Dendritic cell treated with granulocyte-macrophage colony-stimulating factor and Interleukin-4, amounts not matched to agents 40 ng/mL and 50 ng/mL, for 4 days (primary cell): ENCODE results near the gene MACF1.
"Not testable (repeated sequence)": the region's sequence is repeated elsewhere in the genome, so short reads cannot be mapped to it uniquely, and the experiment has no call there.

ENCODE experiments used
- H3K27ac Mint-ChIP-seq: one replicate; pipeline ENCODE4 v1.8.0; 2022; ENCODE audit warnings: mild to moderate bottlenecking, mixed read lengths
- H3K27me3 Mint-ChIP-seq: one replicate; pipeline ENCODE4 v1.8.0; 2022; ENCODE audit warnings: mild to moderate bottlenecking, mixed read lengths
- H3K36me3 Mint-ChIP-seq: one replicate; pipeline ENCODE4 v1.8.0; 2022; ENCODE audit warnings: low read depth, mixed read lengths
- H3K4me1 Mint-ChIP-seq: one replicate; pipeline ENCODE4 v1.8.0; 2022; ENCODE audit warnings: low read depth, mixed read lengths
- H3K4me3 Mint-ChIP-seq: one replicate; pipeline ENCODE4 v1.8.0; 2022; ENCODE audit warnings: mild to moderate bottlenecking, moderate library complexity, mixed read lengths
- H3K9me3 Mint-ChIP-seq: one replicate; pipeline ENCODE4 v1.8.0; 2022; ENCODE audit warnings: mixed read lengths
- intact Hi-C: fragments of 100-400 bp; cut with micrococcal nuclease; formaldehyde crosslinking; loops from one replicate; pipeline ENCODE4 v1.15.0; 2022

The MACF1 gene

DNA sequence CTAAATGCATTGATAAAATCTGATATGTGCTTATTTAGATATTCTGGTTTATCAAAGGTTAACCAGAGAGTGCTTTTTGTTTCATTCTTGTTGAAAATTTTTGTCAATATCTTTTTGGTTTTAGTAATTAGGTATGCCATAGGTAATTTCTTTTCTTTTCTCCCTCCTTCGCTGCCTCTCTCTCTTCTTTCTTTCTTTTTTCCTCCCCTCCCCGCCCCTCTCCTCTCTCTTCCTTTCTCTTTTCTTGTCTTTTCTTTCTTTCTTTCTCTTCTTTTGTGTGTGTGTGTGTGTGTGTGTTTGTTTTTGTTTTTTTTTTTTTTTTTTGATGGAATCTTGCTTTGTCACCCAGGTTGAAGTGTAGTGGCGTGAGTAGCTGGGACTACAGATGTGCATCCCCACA lies 14.4 kb upstream of the MACF1 start:
- Mint-ChIP-seq H3K4me3 (no peak overlapping the region), H3K9me3 (no peaks in the 10 kb centered on the region), H3K4me1 (peaks cover 48% of the 10 kb centered on the region), H3K27me3 (no peaks in the 10 kb centered on the region), H3K36me3 (no peaks in the 10 kb centered on the region), H3K27ac (no peak overlapping the region)
- intact Hi-C loops = no loop called here

GRCh38 chr1:39194398-39195051 lies 10.0 kb upstream of the MACF1 start:
- Mint-ChIP-seq H3K4me1 (peaks cover 53% of the 10 kb centered on the region), H3K36me3 (no peaks in the 10 kb centered on the region), H3K9me3 (no peaks in the 10 kb centered on the region), H3K27me3 (no peaks in the 10 kb centered on the region), H3K4me3 (no peak overlapping the region), H3K27ac (no peak overlapping the region)
- intact Hi-C loops = no loop called here

DNA sequence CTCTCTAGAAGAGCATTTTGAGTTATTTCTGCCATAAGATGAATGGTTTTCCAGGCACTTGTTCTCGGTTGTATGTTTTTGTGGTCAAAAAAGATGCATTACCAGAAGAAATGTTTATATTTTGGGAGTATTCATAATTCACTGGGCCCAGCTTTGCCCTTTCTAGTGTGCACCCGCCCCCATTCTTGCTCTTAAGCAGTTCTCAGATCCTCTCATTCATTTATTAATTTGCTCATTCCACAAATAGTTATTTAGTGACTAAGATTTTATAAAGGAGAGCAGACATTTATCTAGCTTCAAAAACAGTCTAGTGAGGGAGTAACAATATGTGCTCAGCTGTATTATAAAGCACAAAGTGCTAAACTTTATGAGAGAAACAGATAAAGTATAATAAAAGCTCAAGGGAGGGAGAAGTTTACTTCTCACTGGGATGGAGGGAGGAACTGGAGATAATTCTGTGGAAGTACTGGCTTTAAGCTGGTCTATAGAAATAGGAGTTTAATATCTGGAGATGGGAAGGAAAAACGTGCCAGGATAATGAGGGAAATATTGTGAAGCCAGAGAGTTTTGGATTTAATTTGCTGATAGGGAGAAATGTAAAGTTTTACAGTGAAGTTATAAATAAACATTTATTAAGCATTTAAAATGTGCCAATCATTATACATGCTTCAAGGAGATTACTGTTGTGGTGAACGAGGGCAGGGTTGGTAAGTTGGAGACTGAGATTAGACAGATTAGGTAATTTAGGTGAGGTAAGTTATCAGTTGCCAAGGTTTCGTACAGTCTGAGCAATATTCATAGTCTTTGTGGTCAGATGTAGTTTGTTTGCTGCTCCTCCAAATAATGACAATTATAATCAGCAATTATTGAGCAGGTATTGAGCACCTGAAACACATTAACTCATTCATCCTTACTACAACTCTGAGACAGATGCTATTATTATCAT lies 9.1 kb upstream of the MACF1 start:
- Mint-ChIP-seq H3K27me3 (no peaks in the 10 kb centered on the region), H3K36me3 (no peaks in the 10 kb centered on the region), H3K4me3 (no peak overlapping the region), H3K9me3 (no peaks in the 10 kb centered on the region), H3K27ac (no peak overlapping the region), H3K4me1 (peaks cover 59% of the 10 kb centered on the region)
- intact Hi-C loops = no loop called here

GRCh38 chr1:39196244-39197215 lies 8.0 kb upstream of the MACF1 start:
- H3K36me3 Mint-ChIP-seq = no peaks in the 10 kb centered on the region
- peaks cover 54% of the 10 kb centered on the region for H3K4me1 Mint-ChIP-seq
- no peak overlapping the region for H3K27ac Mint-ChIP-seq
- H3K27me3 Mint-ChIP-seq = no peaks in the 10 kb centered on the region
- no peak overlapping the region for H3K4me3 Mint-ChIP-seq
- intact Hi-C loops = no loop called here
- no peaks in the 10 kb centered on the region for H3K9me3 Mint-ChIP-seq

GRCh38 chr1:39199593-39199992 lies 4.9 kb upstream of the MACF1 start:
- H3K27ac Mint-ChIP-seq = no peak overlapping the region
- H3K4me1 Mint-ChIP-seq = peaks cover 52% of the 10 kb centered on the region
- H3K36me3 Mint-ChIP-seq = no peaks in the 10 kb centered on the region
- H3K27me3 Mint-ChIP-seq = no peaks in the 10 kb centered on the region
- H3K9me3 Mint-ChIP-seq = no peaks in the 10 kb centered on the region
- H3K4me3 Mint-ChIP-seq = no peak overlapping the region
- intact Hi-C loops = no loop called here

DNA sequence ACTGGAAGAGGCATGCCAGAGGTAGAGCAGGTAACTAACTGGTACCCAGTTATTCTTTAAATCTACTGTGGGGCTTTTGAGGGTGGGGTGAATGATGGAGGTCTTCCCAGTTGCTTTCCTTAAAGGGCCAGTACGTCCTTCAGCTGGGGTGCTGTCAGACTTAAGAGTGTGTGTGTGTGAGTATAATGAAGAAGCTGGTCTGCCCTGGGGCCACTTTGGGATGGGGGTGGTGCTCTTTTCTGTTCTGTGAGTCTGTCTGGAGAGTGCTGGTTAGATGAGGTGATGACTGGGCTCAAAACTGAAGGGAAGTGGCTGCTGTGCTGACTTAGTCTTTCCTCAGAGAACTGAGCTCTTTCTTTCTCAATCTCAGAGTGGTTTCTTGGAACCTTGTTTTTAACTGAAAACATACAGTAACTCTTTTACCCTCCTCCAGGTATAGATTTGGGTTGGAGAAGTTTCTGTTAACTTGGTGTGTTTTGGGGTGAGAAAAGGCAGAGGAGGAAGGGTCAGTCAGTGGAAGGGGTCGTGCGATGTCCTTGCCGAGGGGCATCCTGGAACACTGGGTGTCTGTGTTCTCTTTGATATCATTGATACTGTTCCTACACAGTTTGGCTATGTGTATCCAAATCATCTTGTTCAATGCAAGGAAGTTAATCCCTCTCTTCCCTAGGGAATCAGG lies 746 bp downstream of the MACF1 start:
- Mint-ChIP-seq H3K36me3 (peaks cover 6% of the 10 kb centered on the region), H3K9me3 (no peaks in the 10 kb centered on the region)
- intact Hi-C loops = no loop called here

DNA sequence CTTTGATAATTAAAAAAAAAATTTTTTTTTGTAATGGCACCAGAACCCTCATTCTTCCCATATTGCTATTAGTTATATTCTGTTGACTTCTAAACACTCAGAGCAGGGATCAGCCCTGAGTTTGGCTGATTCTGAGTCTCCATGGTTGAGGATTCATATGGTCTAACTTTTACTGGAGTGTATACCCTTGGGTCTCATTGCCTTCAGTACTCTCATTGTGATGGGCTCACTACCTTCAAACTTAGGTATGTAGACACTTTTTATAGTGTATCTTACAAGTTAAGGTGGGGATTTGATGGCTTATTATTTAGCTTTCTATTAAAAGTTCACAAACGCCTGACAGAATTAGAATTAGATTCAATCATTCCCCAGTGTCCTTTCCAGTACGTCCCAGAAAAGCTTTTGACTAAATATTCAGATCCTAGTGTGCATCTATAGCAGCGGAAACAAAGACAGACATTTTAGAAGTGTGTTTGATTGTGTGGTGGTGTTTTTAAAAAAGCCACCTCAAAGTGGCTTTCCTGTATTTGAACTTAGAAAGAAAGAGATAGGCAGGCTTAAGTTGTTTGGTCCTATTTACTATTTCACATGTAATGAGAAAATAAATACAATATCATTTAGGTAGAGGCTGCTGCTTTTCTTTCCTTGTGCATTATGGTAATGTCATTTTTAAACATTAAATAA lies 1.4 kb downstream of the MACF1 start:
- Mint-ChIP-seq H3K27me3 (no peaks in the 10 kb centered on the region), H3K4me1 (peaks cover 42% of the 10 kb centered on the region), H3K27ac (peak overlapping the region; percentile 87), H3K36me3 (peaks cover 6% of the 10 kb centered on the region), H3K9me3 (no peaks in the 10 kb centered on the region), H3K4me3 (peak overlapping the region; percentile 78)
- intact Hi-C loops = no loop called here

More for the DNA sequence above, 746 bp downstream of the MACF1 start:
- H3K27me3 Mint-ChIP-seq = no peaks in the 10 kb centered on the region
- peak overlapping the region; percentile 78 for H3K4me3 Mint-ChIP-seq
- H3K4me1 Mint-ChIP-seq = peaks cover 43% of the 10 kb centered on the region
- peak overlapping the region; percentile 87 for H3K27ac Mint-ChIP-seq

DNA sequence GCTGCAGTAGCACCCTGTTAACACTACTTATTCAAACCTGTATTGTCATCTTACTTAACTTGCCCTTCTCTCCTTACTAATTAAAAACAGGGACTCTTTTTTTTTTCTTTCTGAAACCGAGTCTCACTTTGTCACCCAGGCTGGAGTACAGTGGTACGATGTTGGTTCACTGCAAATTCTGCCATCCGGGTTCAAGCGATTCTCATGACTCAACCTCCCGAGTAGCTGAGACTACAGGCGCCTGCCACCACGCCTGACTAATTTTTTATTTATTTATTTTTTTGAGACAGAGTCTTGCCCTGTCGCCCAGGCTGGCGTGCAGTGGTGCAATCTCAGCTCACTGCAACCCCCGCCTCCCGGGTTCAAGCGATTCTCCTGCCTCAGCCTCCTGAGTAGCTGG lies 3.9 kb downstream of the MACF1 start:
- H3K27ac Mint-ChIP-seq, H3K27me3 Mint-ChIP-seq, H3K36me3 Mint-ChIP-seq, intact Hi-C loops, H3K4me3 Mint-ChIP-seq, H3K9me3 Mint-ChIP-seq: not testable (repeated sequence)
- H3K4me1 Mint-ChIP-seq = peaks cover 42% of the 10 kb centered on the region

DNA sequence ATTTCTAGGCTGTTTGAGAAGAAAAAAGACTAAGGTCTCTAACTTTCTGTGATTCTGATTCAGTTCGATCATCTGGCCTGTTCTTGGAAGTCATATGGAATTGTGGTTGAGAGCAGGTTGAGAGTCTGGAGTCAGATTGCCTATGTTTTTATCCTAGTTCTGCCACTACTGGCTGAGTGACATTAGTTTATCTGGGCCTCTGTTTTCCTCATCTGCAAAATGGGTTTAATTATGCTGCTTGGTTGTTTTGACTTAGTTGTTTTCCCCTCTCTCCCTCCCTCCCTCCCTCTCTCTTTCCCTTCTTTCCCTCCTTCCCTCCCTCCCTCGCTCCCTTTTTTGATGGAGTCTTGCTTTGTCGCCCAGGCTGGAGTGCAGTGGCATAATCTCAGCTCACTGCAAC lies 6.2 kb downstream of the MACF1 start:
- H3K4me1 Mint-ChIP-seq = peaks cover 42% of the 10 kb centered on the region
- no peak overlapping the region for H3K27ac Mint-ChIP-seq
- no peak overlapping the region for H3K4me3 Mint-ChIP-seq
- H3K36me3 Mint-ChIP-seq = no peaks in the 10 kb centered on the region
- H3K27me3 Mint-ChIP-seq = no peaks in the 10 kb centered on the region
- intact Hi-C loops = no loop called here
- H3K9me3 Mint-ChIP-seq = no peaks in the 10 kb centered on the region

GRCh38 chr1:39212499-39212898 lies 8.0 kb downstream of the MACF1 start:
- Mint-ChIP-seq H3K27me3 (no peaks in the 10 kb centered on the region), H3K4me3 (no peak overlapping the region), H3K4me1 (peaks cover 36% of the 10 kb centered on the region), H3K9me3 (no peaks in the 10 kb centered on the region), H3K27ac (no peak overlapping the region), H3K36me3 (no peaks in the 10 kb centered on the region)
- intact Hi-C loops = no loop called here

DNA sequence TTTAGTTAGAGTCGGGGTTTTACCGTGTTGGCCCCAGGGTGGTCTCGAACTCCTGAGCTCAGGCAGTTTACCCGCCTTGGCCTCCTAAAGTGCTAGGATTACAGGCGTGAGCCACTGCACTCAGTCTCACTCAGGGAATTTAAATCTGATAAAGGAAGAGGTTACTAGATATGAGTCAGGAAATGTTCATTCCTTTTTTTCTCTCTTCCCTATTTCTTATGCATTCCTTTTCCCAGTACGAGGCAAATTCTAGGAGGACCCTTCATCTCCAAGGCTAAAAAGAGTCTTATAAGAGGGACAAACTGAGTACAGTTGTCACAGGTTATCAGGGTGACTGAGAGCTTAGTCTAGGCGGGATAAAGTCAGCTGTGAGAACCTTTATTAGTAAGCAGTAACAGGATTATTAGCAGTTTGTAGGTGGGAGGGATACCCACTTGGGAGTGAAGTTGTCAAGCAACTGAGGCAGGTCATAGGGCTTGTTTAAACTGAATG lies 9.1 kb downstream of the MACF1 start:
- H3K4me3 Mint-ChIP-seq = no peak overlapping the region
- intact Hi-C loops = no loop called here
- no peaks in the 10 kb centered on the region for H3K9me3 Mint-ChIP-seq
- H3K36me3 Mint-ChIP-seq = no peaks in the 10 kb centered on the region
- H3K27ac Mint-ChIP-seq = peak overlapping the region; percentile 60
- peaks cover 40% of the 10 kb centered on the region for H3K4me1 Mint-ChIP-seq
- H3K27me3 Mint-ChIP-seq = no peaks in the 10 kb centered on the region

- Mint-ChIP-seq H3K4me1 (peaks cover 43% of the 10 kb centered on the region), H3K4me3 (no peak overlapping the region), H3K36me3 (no peaks in the 10 kb centered on the region), H3K9me3 (no peaks in the 10 kb centered on the region), H3K27me3 (no peaks in the 10 kb centered on the region), H3K27ac (peak overlapping the region; percentile 83)
- intact Hi-C loops = no loop called here
Observed at GRCh38 chr1:39214021-39214713, 9.7 kb downstream of the MACF1 start.
